ENCODE data around the gene PRRC2A.

DNA sequence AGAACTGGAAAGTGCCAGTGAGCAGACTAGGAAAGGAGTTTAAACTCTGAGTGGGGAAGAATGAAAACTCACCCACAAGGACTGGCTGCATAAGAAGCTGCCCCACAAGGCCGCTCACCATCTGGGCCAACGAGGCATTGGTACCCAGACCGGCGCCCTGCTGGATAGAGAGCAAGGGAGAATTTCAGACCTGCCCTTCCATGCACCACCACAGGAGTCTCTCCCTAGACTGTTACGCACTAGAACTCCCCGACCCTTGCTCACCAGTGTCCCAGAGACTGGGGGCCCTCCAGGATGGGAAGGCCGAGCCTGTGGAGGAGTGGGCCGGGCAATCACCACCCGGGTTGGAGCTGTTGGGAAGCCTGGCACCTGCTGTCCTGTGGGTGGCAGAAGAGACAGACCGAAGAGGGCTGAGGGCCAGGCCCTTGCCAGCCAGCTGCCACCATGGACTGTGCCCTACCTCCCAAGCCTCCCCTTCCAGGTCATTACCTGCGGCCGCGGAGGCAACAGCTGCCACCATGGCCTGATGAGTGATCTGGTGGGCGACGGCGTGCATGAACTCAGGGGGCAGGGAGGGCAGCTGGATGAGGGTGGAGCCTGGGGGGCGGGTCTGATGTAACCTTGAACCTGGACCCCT, 23.4 kb downstream of the PRRC2A start:
- no peak for TF ChIP-seq POLR2AphosphoS5 (IDR thresholded peaks at IDR 0.05)
- TF ChIP-seq EP300 (IDR thresholded peaks at IDR 0.05) = no peak

Measured in esophagus muscularis mucosa (tissue), 3 donors.